ENCODE data around the gene PAX7. TPM values are rescaled to one million over a fixed set of nuclear protein-coding genes. Genes with fewer than 3 reads are reported as not detected.

Gene PAX7
- total and polyA plus RNA-seq, 4 donors = 0.03 TPM; not detected in 3

DNA sequence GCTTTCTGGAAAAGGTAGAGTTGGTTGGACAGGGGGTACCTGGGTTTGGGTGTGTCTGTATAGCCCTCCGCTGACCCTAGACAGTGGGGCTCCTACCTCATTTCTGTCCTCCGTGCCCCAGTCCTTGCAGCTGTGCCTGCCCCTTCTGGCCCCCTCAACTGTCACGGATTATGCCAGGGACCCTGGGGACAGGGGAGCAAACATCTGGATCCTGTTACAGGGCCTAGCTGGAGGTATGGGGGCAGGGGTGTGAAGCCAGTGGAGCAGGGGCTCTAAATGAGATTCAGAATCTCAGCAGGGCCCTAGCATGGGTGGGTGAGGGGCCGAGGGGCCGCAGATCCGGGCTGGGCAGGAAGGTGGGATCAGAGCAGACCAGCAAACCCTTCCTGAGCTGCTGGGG is 147.8 kb downstream of the PAX7 start:
- WGBS, 2 donors = 41 to 51% methylated on average over 6 of the region's 6 CpGs
- ATAC-seq (ENCODE audit: insufficient read depth, low FRiP score) (no peak), DNase-seq (no peak)
- Histone ChIP-seq H3K9me3 (ENCODE audit: control insufficient read depth in 4 of 4, insufficient read depth in 3 of 4, low read length in 3 of 4) (no peaks in the 10 kb centered on the region), H3K4me3 (no peak overlapping the region), H3K27me3 (ENCODE audit: control insufficient read depth in 3 of 3, insufficient read depth in 3 of 3, low read length in 2 of 3) (peaks cover 0 to 25% (median 0%) of the 10 kb centered on the region in 3 donors), H3K9ac (ENCODE audit: insufficient read depth in 1 of 2, low read length in 2 of 2) (no peak overlapping the region), H3K27ac (ENCODE audit: low read depth in 1 of 2, low read length in 1 of 2) (no peak overlapping the region), H3K36me3 (ENCODE audit: control insufficient read depth in 4 of 4, insufficient read depth in 4 of 4, low read length in 4 of 4) (no peaks in the 10 kb centered on the region), H3K4me1 (ENCODE audit: control insufficient read depth in 5 of 5, insufficient read depth in 5 of 5, low read length in 5 of 5) (no peaks in the 10 kb centered on the region)
- no peak for TF ChIP-seq CTCF (IDR thresholded peaks at IDR 0.05; ENCODE audit: control extremely low read depth, extremely low read depth)

- Histone ChIP-seq H3K36me3 (ENCODE audit: control insufficient read depth in 4 of 4, insufficient read depth in 4 of 4, low read length in 4 of 4) (no peaks in the 10 kb centered on the region), H3K27ac (ENCODE audit: low read depth in 1 of 2, low read length in 1 of 2) (no peak overlapping the region), H3K4me3 (no peak overlapping the region), H3K27me3 (ENCODE audit: control insufficient read depth in 3 of 3, insufficient read depth in 3 of 3, low read length in 2 of 3) (peaks cover 0 to 11% (median 0%) of the 10 kb centered on the region in 3 donors), H3K4me1 (ENCODE audit: control insufficient read depth in 5 of 5, insufficient read depth in 5 of 5, low read length in 5 of 5) (no peaks in the 10 kb centered on the region), H3K9me3 (ENCODE audit: control insufficient read depth in 4 of 4, insufficient read depth in 3 of 4, low read length in 3 of 4) (no peaks in the 10 kb centered on the region), H3K9ac (ENCODE audit: insufficient read depth in 1 of 2, low read length in 2 of 2) (no peak overlapping the region)
- DNase-seq = no peak
- TF ChIP-seq CTCF (IDR thresholded peaks at IDR 0.05; ENCODE audit: control extremely low read depth, extremely low read depth) = no peak
- no peak for ATAC-seq (ENCODE audit: insufficient read depth, low FRiP score)
These were observed 150.4 kb downstream of the PAX7 start for GRCh38 chr1:18781031-18781430.

DNA sequence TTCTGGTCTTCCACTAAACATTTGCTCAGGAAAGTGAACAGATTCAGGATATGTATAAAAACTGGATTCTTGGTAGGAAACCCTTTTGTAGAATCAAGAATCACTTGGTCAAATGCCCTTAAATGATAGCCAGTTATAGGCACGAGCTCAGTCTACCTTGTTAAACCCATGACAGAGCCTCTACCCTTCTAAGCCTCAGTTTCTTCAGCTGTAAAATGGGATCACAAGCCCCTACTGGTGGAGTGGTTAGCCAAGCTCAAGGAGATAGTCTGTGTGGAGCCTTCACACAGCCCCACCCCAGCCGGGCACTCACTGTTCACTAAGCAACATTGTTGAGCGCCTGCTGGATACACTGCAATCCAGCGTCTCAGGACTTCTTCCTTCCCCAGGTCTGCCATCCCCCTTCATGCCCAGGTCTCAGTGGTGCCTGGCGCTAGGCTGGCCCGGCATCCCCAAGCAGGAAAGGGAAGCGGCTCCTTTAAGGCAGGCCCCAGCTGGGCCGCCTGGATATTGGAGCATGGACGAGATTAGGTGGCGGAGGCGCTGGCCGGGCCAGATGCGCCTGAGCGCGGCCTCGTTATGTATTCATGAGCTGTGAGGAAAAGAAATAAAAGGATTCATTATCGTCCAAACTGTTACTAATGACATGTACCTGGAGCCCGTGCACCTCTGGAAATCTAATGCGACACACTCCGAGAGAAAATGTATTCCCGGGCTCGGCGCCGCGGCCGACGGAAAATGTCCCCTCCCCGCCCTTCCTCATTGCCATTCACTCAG is 153.2 kb downstream of the PAX7 start:
- ATAC-seq (ENCODE audit: insufficient read depth, low FRiP score) = no peak
- 32 to 41% methylated on average over 28 of the region's 28 CpGs for WGBS, 2 donors
- Histone ChIP-seq H3K4me3 (no peak overlapping the region), H3K9ac (ENCODE audit: insufficient read depth in 1 of 2, low read length in 2 of 2) (no peak overlapping the region), H3K27me3 (ENCODE audit: control insufficient read depth in 3 of 3, insufficient read depth in 3 of 3, low read length in 2 of 3) (peaks cover 0 to 7% (median 0%) of the 10 kb centered on the region in 3 donors), H3K4me1 (ENCODE audit: control insufficient read depth in 5 of 5, insufficient read depth in 5 of 5, low read length in 5 of 5) (no peaks in the 10 kb centered on the region), H3K9me3 (ENCODE audit: control insufficient read depth in 4 of 4, insufficient read depth in 3 of 4, low read length in 3 of 4) (peaks cover 0 to 2% (median 0%) of the 10 kb centered on the region in 4 donors), H3K27ac (ENCODE audit: low read depth in 1 of 2, low read length in 1 of 2) (no peak overlapping the region), H3K36me3 (ENCODE audit: control insufficient read depth in 4 of 4, insufficient read depth in 4 of 4, low read length in 4 of 4) (no peaks in the 10 kb centered on the region)
- peak in 2 of 3 donors; percentile 31 to 53 for DNase-seq
- no peak for TF ChIP-seq CTCF (IDR thresholded peaks at IDR 0.05; ENCODE audit: control extremely low read depth, extremely low read depth)
